Ovary (tissue), 9 donors: Measurements from ENCODE around the gene TNIK. TPM values are rescaled to one million over a fixed set of nuclear protein-coding genes. Genes with fewer than 3 reads are reported as not detected.

Experiments
- DNase-seq, 5 donors: peaks; one replicate each; pipeline ENCODE4 v3.0.0-alpha.2; 2019 to 2020
- H3K27ac ChIP-seq, 2 donors: fragments of 200-600 bp; one replicate each; pipeline versions ENCODE4 v1.5.1 to v1.8.0; 2019 to 2022
- H3K27me3 ChIP-seq: fragments of 200-600 bp; one replicate; pipeline ENCODE4 v1.8.0; 2022
- H3K36me3 ChIP-seq: fragments of 200-600 bp; sonication (generic); one replicate; pipeline ENCODE4 v1.5.1; 2019
- H3K4me1 ChIP-seq: one replicate; pipeline ENCODE4 v1.8.1; 2013; ENCODE audit warnings: mild to moderate bottlenecking, moderate library complexity; ENCODE audit not compliant: insufficient read depth
- H3K4me3 ChIP-seq: fragments of 200-600 bp; sonication (generic); one replicate; pipeline ENCODE4 v1.5.1; 2017
- H3K9me3 ChIP-seq, 2 donors: fragments of 200-600 bp in 1 of 2; sonication (generic) in 1 of 2; one replicate each; pipeline versions ENCODE4 v1.5.1 to v1.8.1; 2013 to 2019; ENCODE audit warnings: mild to moderate bottlenecking in 1 of 2, moderate library complexity in 1 of 2
- EP300 ChIP-seq: sonication (generic); formaldehyde crosslinking; IDR thresholded peaks from one replicate; pipeline ENCODE4 v1.6.1; 2017; ENCODE audit warnings: antibody characterized with exemption
- POLR2A ChIP-seq: fragments of 450-650 bp; IDR thresholded peaks from one replicate; pipeline ENCODE4 v1.6.1; 2017; ENCODE audit warnings: antibody characterized with exemption, mild to moderate bottlenecking, moderate library complexity
- WGBS, 3 donors: extraction: QIAGEN DNeasy Blood & Tissue Kit in 1 of 3; methylation state at CpG; one replicate each; pipeline versions ENCODE4 v1.1.5 to v1.1.7; 2013 to 2017; 5-methylcytosine and 5-hydroxymethylcytosine counted together
- intact Hi-C, 4 donors: fragments of 100-400 bp; cut with DNase I; formaldehyde crosslinking; loops; one replicate each; pipeline versions ENCODE4 v1.11.0 to v1.15.1; 2022 to 2023
- polyA plus RNA-seq, 2 donors: library from polyadenylated mRNA; stranded (reverse); fragments of 200-250 nt in 1 of 2; fragments of 350-450 nt in 1 of 2; fragmentation: Illumina TruSeq in 1 of 2; extraction: RNeasy Lipid Tissue Mini Kit (QIAGEN cat#74804) in 1 of 2; gene quantifications; one replicate each; pipeline ENCODE4 v1.2.3, GENCODE V29; 2013 to 2014
- total RNA-seq, 7 donors: library from RNA; depleted of rRNA in 2 of 7; stranded (reverse); fragments of >200 nt in 2 of 7; fragmentation: NEBNext Ultra II Directional in 3 of 7; extraction: Animal tissue kit (Norgen Biotek cat#: 25700) in 3 of 7; gene quantifications; one replicate each; pipeline versions ENCODE4 v1.1.0 to v1.2.4, GENCODE V29; 2016 to 2023
- TF ChIP-seq, protein P1 (sequence below), 3 donors: fragments of 450-650 bp in 2 of 3; fragments of 200-600 bp in 1 of 3; IDR thresholded peaks; one replicate each; pipeline versions ENCODE4 v1.5.1 to v1.8.0; 2016 to 2022; ENCODE audit warnings: antibody characterized with exemption in 3 of 3, mild to moderate bottlenecking in 1 of 3
- donor health status: DM: no; HTN: no; CAD: no; lungs with moderate emphysema.
- donor health status: DM: no; HTN: no; CAD: no.
- donor health status: Bipolar disorder and iron deficiency.
- donor health status: DM: yes; HTN: yes; CAD: no.
- donor health status: DM: no; HTN: no; CAD: no.
- donor health status: DM: yes; HTN: yes; CAD: no.

Gene TNIK
- total and polyA plus RNA-seq, 9 donors = 1.1 to 9.5 (median 4.5) TPM

- Histone ChIP-seq H3K4me3 (no peak overlapping the region), H3K36me3 (no peaks in the 10 kb centered on the region), H3K4me1 (no peaks in the 10 kb centered on the region), H3K9me3 (no peaks in the 10 kb centered on the region), H3K27me3 (no peaks in the 10 kb centered on the region), H3K27ac (no peak overlapping the region)
- intact Hi-C loops = no loop called here
- TF ChIP-seq, protein P1, sequence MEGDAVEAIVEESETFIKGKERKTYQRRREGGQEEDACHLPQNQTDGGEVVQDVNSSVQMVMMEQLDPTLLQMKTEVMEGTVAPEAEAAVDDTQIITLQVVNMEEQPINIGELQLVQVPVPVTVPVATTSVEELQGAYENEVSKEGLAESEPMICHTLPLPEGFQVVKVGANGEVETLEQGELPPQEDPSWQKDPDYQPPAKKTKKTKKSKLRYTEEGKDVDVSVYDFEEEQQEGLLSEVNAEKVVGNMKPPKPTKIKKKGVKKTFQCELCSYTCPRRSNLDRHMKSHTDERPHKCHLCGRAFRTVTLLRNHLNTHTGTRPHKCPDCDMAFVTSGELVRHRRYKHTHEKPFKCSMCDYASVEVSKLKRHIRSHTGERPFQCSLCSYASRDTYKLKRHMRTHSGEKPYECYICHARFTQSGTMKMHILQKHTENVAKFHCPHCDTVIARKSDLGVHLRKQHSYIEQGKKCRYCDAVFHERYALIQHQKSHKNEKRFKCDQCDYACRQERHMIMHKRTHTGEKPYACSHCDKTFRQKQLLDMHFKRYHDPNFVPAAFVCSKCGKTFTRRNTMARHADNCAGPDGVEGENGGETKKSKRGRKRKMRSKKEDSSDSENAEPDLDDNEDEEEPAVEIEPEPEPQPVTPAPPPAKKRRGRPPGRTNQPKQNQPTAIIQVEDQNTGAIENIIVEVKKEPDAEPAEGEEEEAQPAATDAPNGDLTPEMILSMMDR (IDR thresholded peaks at IDR 0.05) = no peak
- no peak for TF ChIP-seq EP300
- no peak for TF ChIP-seq POLR2A
- no peak for DNase-seq
- WGBS, 3 donors = 97 to 98% (median 97%) methylated on average over 2 of the region's 2 CpGs
These were observed 322.2 kb downstream of the TNIK start for GRCh38 chr3:171138027-171138426.

DNA sequence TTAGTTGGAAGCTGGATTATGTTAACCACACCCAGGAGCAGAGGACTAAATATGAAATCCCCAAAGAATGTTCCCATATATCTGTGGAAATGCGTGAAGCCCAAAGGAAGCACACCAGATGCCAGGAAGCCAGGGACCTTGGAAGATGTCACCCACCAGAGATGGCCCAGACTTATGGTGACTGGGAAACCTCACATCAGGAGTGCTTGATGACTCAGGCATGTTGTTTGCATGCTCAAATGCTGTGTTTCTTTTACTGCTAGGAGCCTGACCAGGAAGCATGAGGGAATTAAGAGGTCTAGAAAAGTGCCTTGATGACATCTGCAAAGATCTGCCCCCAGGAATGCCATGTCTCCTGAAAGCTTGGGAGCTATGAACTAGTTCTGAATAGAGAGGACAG, 324.7 kb downstream of the TNIK start:
- no peak overlapping the region for H3K27ac ChIP-seq
- intact Hi-C loops = no loop called here
- H3K36me3 ChIP-seq = no peaks in the 10 kb centered on the region
- TF ChIP-seq EP300 (no peak), POLR2A (no peak)
- TF ChIP-seq, protein P1 (IDR thresholded peaks at IDR 0.05) = no peak
- WGBS, 3 donors = 94 to 97% (median 97%) methylated on average over 1 of the region's 1 CpG
- no peaks in the 10 kb centered on the region for H3K4me1 ChIP-seq
- no peak overlapping the region for H3K4me3 ChIP-seq
- DNase-seq = no peak
- H3K9me3 ChIP-seq = no peaks in the 10 kb centered on the region
- no peaks in the 10 kb centered on the region for H3K27me3 ChIP-seq

- H3K36me3 ChIP-seq = no peaks in the 10 kb centered on the region
- 60 to 67% (median 61%) methylated on average over 5 of the region's 5 CpGs for WGBS, 3 donors
- intact Hi-C loops = no loop called here
- DNase-seq = no peak
- no peak overlapping the region for H3K4me3 ChIP-seq
- H3K9me3 ChIP-seq = no peaks in the 10 kb centered on the region
- no peaks in the 10 kb centered on the region for H3K27me3 ChIP-seq
- no peak for TF ChIP-seq EP300
- TF ChIP-seq POLR2A = no peak
- TF ChIP-seq, protein P1 (IDR thresholded peaks at IDR 0.05) = no peak
- H3K4me1 ChIP-seq = no peaks in the 10 kb centered on the region
- no peak overlapping the region for H3K27ac ChIP-seq
These were observed 326.2 kb downstream of the TNIK start for GRCh38 chr3:171133796-171134569.

GRCh38 chr3:171133337-171133736, 326.9 kb downstream of the TNIK start:
- no peaks in the 10 kb centered on the region for H3K36me3 ChIP-seq
- H3K9me3 ChIP-seq = no peaks in the 10 kb centered on the region
- H3K27me3 ChIP-seq = no peaks in the 10 kb centered on the region
- H3K27ac ChIP-seq = no peak overlapping the region
- no peak overlapping the region for H3K4me3 ChIP-seq
- 74 to 91% (median 79%) methylated on average over 5 of the region's 5 CpGs for WGBS, 3 donors
- DNase-seq = no peak
- intact Hi-C loops = no loop called here
- H3K4me1 ChIP-seq = no peaks in the 10 kb centered on the region
- TF ChIP-seq, protein P1 (IDR thresholded peaks at IDR 0.05) = no peak
- no peak for TF ChIP-seq POLR2A
- TF ChIP-seq EP300 = no peak
